SK-N-SH (cell line): ENCODE data around the gene GPR68.

Source experiments
- CTCF ChIP-seq: fragments of 200-600 bp; sonication (generic); IDR thresholded peaks from 2 replicates; pipeline ENCODE4 v1.6.1; 2017; ENCODE audit warnings: antibody characterized with exemption, mild to moderate bottlenecking, moderate library complexity
- EZH2phosphoT487 ChIP-seq: fragments of 200-600 bp; sonication (generic); IDR thresholded peaks from 2 replicates; pipeline ENCODE4 v1.6.1; 2017; ENCODE audit warnings: low read depth, mixed run types, mild to moderate bottlenecking, antibody characterized with exemption, moderate library complexity, borderline replicate concordance
- GABPA ChIP-seq: IDR thresholded peaks from 2 replicates; pipeline ENCODE4 v1.4.0; 2012; ENCODE audit warnings: low read depth, mild to moderate bottlenecking
- GATA2 ChIP-seq: sonication (generic); formaldehyde crosslinking; IDR thresholded peaks from 2 replicates; pipeline ENCODE4 v1.5.0; 2020; ENCODE audit warnings: mild to moderate bottlenecking, missing genetic modification reagents
- JUND ChIP-seq: IDR thresholded peaks from 2 replicates; pipeline ENCODE4 v1.4.0; 2012
- MAX ChIP-seq: IDR thresholded peaks from 2 replicates; pipeline ENCODE4 v1.4.0; 2012; ENCODE audit warnings: low read depth
- REST ChIP-seq: IDR thresholded peaks from 2 replicates; pipeline ENCODE4 v1.6.1; 2012; ENCODE audit warnings: mild to moderate bottlenecking, low read depth, low read length, moderate library complexity
- USF2 ChIP-seq: fragments of 150-350 bp; IDR thresholded peaks from 2 replicates; pipeline ENCODE4 v1.6.1; 2017; ENCODE audit warnings: antibody characterized with exemption, low read length, low read depth, borderline replicate concordance

- no peak for TF ChIP-seq CTCF
- no peak for TF ChIP-seq JUND
- TF ChIP-seq GATA2 (CRISPR knock-in tag), result no peak
- TF ChIP-seq USF2, result no peak
- TF ChIP-seq REST, result no peak
- no peak for TF ChIP-seq MAX
- no peak for TF ChIP-seq EZH2phosphoT487
- TF ChIP-seq GABPA, result no peak
These were observed 9.8 kb downstream of the GPR68 start for GRCh38 chr14:91234791-91235114.
